ENCODE measurements around the gene TMUB2.

DNA sequence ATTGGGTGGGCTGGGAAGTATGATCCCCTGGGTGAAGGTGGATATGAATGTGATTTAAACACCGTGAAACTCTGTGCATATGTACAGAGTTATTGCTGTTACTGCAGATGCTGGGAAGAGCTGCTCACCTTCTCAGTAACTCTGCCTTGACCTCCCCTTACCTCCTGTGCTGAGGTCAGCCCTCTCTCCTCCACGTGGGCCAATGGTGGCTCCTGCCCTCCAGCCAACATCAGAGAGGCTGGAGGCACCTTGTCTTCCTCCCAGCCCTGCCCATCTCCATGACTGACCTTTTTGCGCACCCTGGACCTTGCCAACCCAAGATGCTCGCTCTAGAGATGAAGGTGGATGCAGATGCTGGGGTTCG lies 16.7 kb upstream of the TMUB2 start:
- TF ChIP-seq, protein P1, sequence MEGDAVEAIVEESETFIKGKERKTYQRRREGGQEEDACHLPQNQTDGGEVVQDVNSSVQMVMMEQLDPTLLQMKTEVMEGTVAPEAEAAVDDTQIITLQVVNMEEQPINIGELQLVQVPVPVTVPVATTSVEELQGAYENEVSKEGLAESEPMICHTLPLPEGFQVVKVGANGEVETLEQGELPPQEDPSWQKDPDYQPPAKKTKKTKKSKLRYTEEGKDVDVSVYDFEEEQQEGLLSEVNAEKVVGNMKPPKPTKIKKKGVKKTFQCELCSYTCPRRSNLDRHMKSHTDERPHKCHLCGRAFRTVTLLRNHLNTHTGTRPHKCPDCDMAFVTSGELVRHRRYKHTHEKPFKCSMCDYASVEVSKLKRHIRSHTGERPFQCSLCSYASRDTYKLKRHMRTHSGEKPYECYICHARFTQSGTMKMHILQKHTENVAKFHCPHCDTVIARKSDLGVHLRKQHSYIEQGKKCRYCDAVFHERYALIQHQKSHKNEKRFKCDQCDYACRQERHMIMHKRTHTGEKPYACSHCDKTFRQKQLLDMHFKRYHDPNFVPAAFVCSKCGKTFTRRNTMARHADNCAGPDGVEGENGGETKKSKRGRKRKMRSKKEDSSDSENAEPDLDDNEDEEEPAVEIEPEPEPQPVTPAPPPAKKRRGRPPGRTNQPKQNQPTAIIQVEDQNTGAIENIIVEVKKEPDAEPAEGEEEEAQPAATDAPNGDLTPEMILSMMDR (IDR thresholded peaks at IDR 0.05; ENCODE audit: low read depth, low read length, missing input control), result no peak
- no peak for TF ChIP-seq YY1 (IDR thresholded peaks at IDR 0.05)
- TF ChIP-seq, protein P2, sequence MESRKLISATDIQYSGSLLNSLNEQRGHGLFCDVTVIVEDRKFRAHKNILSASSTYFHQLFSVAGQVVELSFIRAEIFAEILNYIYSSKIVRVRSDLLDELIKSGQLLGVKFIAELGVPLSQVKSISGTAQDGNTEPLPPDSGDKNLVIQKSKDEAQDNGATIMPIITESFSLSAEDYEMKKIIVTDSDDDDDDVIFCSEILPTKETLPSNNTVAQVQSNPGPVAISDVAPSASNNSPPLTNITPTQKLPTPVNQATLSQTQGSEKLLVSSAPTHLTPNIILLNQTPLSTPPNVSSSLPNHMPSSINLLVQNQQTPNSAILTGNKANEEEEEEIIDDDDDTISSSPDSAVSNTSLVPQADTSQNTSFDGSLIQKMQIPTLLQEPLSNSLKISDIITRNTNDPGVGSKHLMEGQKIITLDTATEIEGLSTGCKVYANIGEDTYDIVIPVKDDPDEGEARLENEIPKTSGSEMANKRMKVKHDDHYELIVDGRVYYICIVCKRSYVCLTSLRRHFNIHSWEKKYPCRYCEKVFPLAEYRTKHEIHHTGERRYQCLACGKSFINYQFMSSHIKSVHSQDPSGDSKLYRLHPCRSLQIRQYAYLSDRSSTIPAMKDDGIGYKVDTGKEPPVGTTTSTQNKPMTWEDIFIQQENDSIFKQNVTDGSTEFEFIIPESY (IDR thresholded peaks at IDR 0.05), result no peak
- TF ChIP-seq, protein P3, sequence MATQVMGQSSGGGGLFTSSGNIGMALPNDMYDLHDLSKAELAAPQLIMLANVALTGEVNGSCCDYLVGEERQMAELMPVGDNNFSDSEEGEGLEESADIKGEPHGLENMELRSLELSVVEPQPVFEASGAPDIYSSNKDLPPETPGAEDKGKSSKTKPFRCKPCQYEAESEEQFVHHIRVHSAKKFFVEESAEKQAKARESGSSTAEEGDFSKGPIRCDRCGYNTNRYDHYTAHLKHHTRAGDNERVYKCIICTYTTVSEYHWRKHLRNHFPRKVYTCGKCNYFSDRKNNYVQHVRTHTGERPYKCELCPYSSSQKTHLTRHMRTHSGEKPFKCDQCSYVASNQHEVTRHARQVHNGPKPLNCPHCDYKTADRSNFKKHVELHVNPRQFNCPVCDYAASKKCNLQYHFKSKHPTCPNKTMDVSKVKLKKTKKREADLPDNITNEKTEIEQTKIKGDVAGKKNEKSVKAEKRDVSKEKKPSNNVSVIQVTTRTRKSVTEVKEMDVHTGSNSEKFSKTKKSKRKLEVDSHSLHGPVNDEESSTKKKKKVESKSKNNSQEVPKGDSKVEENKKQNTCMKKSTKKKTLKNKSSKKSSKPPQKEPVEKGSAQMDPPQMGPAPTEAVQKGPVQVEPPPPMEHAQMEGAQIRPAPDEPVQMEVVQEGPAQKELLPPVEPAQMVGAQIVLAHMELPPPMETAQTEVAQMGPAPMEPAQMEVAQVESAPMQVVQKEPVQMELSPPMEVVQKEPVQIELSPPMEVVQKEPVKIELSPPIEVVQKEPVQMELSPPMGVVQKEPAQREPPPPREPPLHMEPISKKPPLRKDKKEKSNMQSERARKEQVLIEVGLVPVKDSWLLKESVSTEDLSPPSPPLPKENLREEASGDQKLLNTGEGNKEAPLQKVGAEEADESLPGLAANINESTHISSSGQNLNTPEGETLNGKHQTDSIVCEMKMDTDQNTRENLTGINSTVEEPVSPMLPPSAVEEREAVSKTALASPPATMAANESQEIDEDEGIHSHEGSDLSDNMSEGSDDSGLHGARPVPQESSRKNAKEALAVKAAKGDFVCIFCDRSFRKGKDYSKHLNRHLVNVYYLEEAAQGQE (IDR thresholded peaks at IDR 0.05), result no peak
- TF ChIP-seq RAD21 (IDR thresholded peaks at IDR 0.05), result no peak
- TF ChIP-seq RXRA (IDR thresholded peaks at IDR 0.05), result no peak
- TF ChIP-seq, protein P4, sequence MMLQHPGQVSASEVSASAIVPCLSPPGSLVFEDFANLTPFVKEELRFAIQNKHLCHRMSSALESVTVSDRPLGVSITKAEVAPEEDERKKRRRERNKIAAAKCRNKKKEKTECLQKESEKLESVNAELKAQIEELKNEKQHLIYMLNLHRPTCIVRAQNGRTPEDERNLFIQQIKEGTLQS (IDR thresholded peaks at IDR 0.05), result no peak
- no peak for TF ChIP-seq GABPA (IDR thresholded peaks at IDR 0.05 in 1 of 2, conservative IDR thresholded peaks at IDR 0.05 in 1 of 2)
- no peak for TF ChIP-seq EGR1 (IDR thresholded peaks at IDR 0.05; ENCODE audit: low read depth in 2 of 2)

Measured in liver (tissue), 3 donors.